Peyer's patch (tissue), 4 donors: ENCODE measurements around the gene GGTLC2. TPM values are rescaled to one million over a fixed set of nuclear protein-coding genes. Genes with fewer than 3 reads are reported as not detected.
"Not testable (repeated sequence)": the region's sequence is repeated elsewhere in the genome, so short reads cannot be mapped to it uniquely, and the experiment has no call there.

Experiments used
- DNase-seq, 3 donors: peaks; one replicate each; pipeline ENCODE4 v3.0.0-alpha.2; 2017 to 2019
- H3K27ac ChIP-seq, 4 donors: fragments of 200-600 bp; sonication (generic); one replicate each; pipeline ENCODE4 v1.5.1; 2016 to 2019
- H3K27me3 ChIP-seq, 2 donors: fragments of 200-600 bp; sonication (generic); one replicate each; pipeline ENCODE4 v1.5.1; 2019
- H3K36me3 ChIP-seq, 3 donors: fragments of 200-600 bp; sonication (generic); one replicate each; pipeline ENCODE4 v1.5.1; 2016 to 2019
- H3K4me1 ChIP-seq, 4 donors: fragments of 200-600 bp; sonication (generic); one replicate each; pipeline ENCODE4 v1.5.1; 2016 to 2019
- H3K4me3 ChIP-seq, 4 donors: fragments of 200-600 bp; sonication (generic); 1 replicate in 3 of 4; 2 replicates in 1 of 4; pipeline ENCODE4 v1.5.1; 2016 to 2019; ENCODE audit warnings: mild to moderate bottlenecking in 1 of 4
- H3K9me3 ChIP-seq, 4 donors: fragments of 200-600 bp; sonication (generic); one replicate each; pipeline ENCODE4 v1.5.1; 2016 to 2019; ENCODE audit warnings: mild to moderate bottlenecking in 1 of 4
- POLR2A ChIP-seq, 2 donors: fragments of 450-650 bp; IDR thresholded peaks; one replicate each; pipeline ENCODE4 v1.5.1; 2017; ENCODE audit warnings: antibody characterized with exemption in 2 of 2, mild to moderate bottlenecking in 2 of 2, moderate library complexity in 2 of 2
- total RNA-seq, 4 donors: library from RNA; depleted of rRNA; stranded (reverse); fragments of >200 nt; gene quantifications; one replicate each; pipeline ENCODE4 v1.1.0, GENCODE V29; 2016
- TF ChIP-seq, protein P1 (sequence below), 6 experiments: fragments of 450-650 bp in 4 of 6; fragments of 200-600 bp in 2 of 6; sonication (generic) in 1 of 6; IDR thresholded peaks; one replicate each; pipeline ENCODE4 v1.5.1; 2017 to 2019; ENCODE audit warnings: antibody characterized with exemption in 6 of 6, mild to moderate bottlenecking in 3 of 6, moderate library complexity in 1 of 6

GGTLC2 gene
- total RNA-seq, 4 donors from 2014 or later, result not detected

DNA sequence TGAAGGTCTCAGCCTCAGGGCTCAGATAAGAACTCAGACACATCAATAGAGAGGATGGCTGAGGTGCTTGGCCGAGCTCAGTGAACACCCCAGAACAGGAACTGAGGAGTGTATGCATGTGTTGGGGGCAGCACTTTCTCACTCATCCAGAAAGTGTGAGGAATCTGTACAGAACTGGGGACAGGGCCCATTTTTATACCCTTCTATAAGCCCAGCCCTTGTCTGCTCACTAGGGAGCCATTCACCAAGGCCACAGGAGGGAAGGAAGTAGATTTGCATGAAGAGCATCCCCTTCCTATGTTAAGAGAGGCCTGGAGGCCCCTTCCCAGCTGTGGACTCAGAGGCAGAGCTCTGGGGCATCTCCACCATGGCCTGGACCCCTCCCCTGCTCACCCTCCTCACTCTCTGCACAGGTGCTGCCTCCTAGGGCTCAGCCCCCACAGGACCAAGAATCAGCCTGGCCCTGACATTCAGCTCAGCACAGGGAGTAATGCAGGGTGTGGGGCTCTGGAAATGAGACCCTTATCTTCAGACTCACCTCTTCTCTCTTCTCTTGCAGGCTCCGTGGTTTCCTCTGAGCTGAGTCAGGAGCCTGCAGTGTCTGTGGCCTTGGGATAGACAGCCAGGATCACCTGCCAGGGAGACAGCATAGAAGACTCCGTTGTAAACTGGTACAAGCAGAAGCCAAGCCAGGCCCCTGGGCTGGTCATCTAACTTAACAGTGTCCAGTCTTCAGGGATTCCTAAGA, 39.9 kb upstream of the GGTLC2 start:
- H3K4me3 ChIP-seq, result no peak overlapping the region
- TF ChIP-seq, protein P1, sequence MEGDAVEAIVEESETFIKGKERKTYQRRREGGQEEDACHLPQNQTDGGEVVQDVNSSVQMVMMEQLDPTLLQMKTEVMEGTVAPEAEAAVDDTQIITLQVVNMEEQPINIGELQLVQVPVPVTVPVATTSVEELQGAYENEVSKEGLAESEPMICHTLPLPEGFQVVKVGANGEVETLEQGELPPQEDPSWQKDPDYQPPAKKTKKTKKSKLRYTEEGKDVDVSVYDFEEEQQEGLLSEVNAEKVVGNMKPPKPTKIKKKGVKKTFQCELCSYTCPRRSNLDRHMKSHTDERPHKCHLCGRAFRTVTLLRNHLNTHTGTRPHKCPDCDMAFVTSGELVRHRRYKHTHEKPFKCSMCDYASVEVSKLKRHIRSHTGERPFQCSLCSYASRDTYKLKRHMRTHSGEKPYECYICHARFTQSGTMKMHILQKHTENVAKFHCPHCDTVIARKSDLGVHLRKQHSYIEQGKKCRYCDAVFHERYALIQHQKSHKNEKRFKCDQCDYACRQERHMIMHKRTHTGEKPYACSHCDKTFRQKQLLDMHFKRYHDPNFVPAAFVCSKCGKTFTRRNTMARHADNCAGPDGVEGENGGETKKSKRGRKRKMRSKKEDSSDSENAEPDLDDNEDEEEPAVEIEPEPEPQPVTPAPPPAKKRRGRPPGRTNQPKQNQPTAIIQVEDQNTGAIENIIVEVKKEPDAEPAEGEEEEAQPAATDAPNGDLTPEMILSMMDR (IDR thresholded peaks at IDR 0.05), result no peak
- no peak for TF ChIP-seq POLR2A (IDR thresholded peaks at IDR 0.05)

DNA sequence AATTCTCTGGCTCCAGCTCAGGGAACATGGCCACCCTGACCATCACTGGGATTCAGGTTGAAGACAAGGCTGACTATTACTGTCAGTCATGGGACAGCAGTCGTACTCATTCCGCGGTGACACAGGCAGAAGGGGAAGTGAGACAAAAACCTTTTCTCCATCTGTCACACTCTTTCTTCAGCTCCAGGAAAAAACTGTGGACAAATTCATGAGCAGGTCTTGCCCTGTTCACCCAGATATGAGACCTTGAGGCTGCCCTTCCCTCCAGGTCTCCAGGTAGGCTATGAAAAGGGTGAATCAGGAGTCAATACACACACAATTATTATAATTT, 39.4 kb upstream of the GGTLC2 start:
- DNase-seq, result peak in 1 of 3 donors; percentile 33
- H3K9me3 ChIP-seq, result no peaks in the 10 kb centered on the region
- peak overlapping the region in 1 of 4 donors; percentile 57 for H3K27ac ChIP-seq
- TF ChIP-seq, protein P1 (IDR thresholded peaks at IDR 0.05), result no peak
- no peak for TF ChIP-seq POLR2A (IDR thresholded peaks at IDR 0.05)
- no peak overlapping the region for H3K4me3 ChIP-seq
- H3K4me1 ChIP-seq, result no peaks in the 10 kb centered on the region
- H3K27me3 ChIP-seq, result no peaks in the 10 kb centered on the region
- no peaks in the 10 kb centered on the region for H3K36me3 ChIP-seq

More for the DNA sequence above, 39.9 kb upstream of the GGTLC2 start:
- H3K4me1 ChIP-seq, result no peaks in the 10 kb centered on the region
- peak in 1 of 3 donors; percentile 19 for DNase-seq
- H3K9me3 ChIP-seq, result no peaks in the 10 kb centered on the region
- no peaks in the 10 kb centered on the region for H3K27me3 ChIP-seq
- no peaks in the 10 kb centered on the region for H3K36me3 ChIP-seq
- H3K27ac ChIP-seq, result peak overlapping the region in 1 of 4 donors; percentile 57

DNA sequence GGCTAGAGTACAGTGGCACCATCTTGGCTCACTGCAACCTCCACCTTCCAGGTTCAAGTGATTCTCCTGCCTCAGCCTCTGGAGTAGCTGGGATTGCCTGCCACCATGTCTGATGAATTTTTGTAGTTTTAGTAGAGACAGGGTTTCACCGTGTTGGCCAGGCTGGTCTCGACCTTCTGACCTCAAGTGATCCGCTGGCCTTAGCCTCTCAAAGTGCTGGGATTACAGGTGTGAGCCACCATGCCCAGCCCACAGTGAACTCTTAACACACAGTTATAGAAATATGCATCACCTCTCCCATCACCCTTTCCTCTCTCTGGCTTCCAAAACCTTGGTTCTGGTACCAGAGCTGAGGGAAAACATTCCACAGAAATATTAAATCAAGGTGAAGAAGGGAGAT, 36.4 kb upstream of the GGTLC2 start:
- not testable (repeated sequence) for H3K27me3 ChIP-seq, H3K36me3 ChIP-seq, H3K4me1 ChIP-seq, H3K27ac ChIP-seq, DNase-seq, H3K9me3 ChIP-seq, H3K4me3 ChIP-seq

DNA sequence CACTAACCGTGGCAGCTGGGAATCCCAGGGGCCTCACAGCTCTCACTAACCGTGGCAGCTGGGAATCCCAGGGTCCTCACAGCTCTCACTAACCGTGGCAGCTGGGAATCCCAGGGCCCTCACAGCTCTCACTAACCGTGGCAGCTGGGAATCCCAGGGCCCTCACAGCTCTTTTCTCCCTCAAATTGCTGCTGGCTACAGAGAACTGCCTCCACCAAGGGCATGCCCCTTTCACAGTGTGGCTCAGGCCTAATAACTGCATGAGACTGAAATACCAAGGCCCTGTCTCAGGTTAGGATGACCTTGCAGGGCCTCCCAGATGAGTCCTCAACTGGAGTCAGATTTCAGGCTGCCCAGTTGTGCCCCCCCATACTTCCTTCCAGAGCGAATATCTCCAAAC, 35.1 kb upstream of the GGTLC2 start:
- no peak overlapping the region for H3K27ac ChIP-seq
- H3K9me3 ChIP-seq, result no peaks in the 10 kb centered on the region
- no peak for DNase-seq
- H3K4me1 ChIP-seq, result no peaks in the 10 kb centered on the region
- H3K36me3 ChIP-seq, result no peaks in the 10 kb centered on the region
- H3K4me3 ChIP-seq, result no peak overlapping the region
- H3K27me3 ChIP-seq, result no peaks in the 10 kb centered on the region
- TF ChIP-seq, protein P1 (IDR thresholded peaks at IDR 0.05), result no peak
- TF ChIP-seq POLR2A (IDR thresholded peaks at IDR 0.05), result no peak

DNA sequence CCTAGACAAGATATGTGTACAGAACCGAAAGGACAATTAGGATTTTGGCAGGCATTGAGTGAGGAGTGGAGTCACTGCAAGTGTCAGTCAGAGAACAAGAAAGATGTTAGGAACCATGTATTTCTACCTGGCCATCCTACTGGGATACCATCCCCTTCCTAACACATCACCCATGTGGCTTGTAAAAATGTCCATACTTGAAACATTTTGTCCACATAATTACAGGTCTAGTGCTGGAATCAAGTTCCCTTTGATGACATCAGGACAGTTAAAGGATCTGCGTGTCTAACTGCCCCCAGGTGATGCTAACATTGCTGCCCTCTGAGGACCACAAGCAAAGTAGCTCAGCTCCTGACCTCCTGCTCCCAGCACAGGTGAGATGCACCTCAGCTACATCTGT, 31.9 kb upstream of the GGTLC2 start:
- H3K27ac ChIP-seq, result no peak overlapping the region
- H3K36me3 ChIP-seq, result no peaks in the 10 kb centered on the region
- no peaks in the 10 kb centered on the region for H3K4me1 ChIP-seq
- H3K27me3 ChIP-seq, result no peaks in the 10 kb centered on the region
- no peaks in the 10 kb centered on the region for H3K9me3 ChIP-seq
- DNase-seq, result no peak
- H3K4me3 ChIP-seq, result no peak overlapping the region
- no peak for TF ChIP-seq POLR2A (IDR thresholded peaks at IDR 0.05)
- TF ChIP-seq, protein P1 (IDR thresholded peaks at IDR 0.05), result no peak

DNA sequence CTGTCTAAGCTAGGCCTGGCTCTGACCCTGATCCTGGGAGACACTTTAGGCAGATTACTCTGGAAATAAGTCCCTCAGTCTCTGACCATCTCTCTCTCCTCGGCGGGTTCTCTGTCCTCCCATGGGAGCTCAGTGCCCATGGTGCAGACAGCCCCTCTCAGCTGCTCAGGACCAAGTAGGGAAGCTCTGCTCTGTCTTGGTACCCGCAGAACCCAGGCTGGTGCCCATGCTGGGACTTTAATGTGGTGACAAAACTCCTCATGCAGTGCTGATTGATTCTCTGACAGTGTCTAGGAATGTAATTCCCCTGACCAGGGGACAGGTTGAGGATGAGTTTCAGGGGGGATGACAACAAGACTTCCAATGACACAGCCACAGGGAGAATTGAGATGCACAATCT, 30.3 kb upstream of the GGTLC2 start:
- H3K4me1 ChIP-seq, result no peaks in the 10 kb centered on the region

More for the DNA sequence above, 30.3 kb upstream of the GGTLC2 start:
- no peaks in the 10 kb centered on the region for H3K27me3 ChIP-seq
- no peak for DNase-seq
- no peak for TF ChIP-seq POLR2A (IDR thresholded peaks at IDR 0.05)
- TF ChIP-seq, protein P1 (IDR thresholded peaks at IDR 0.05), result no peak
- no peak overlapping the region for H3K4me3 ChIP-seq
- no peak overlapping the region for H3K27ac ChIP-seq
- no peaks in the 10 kb centered on the region for H3K9me3 ChIP-seq
- H3K36me3 ChIP-seq, result no peaks in the 10 kb centered on the region
